DMS53 (cell line): ENCODE data around the gene LSAMP.
"Not testable (repeated sequence)": the region's sequence is repeated elsewhere in the genome, so short reads cannot be mapped to it uniquely, and the experiment has no call there.

Experiments
- DNase-seq: peaks from one replicate; lab custom pipeline; 2025; lab: John Stamatoyannopoulos, UW

Gene LSAMP

DNA sequence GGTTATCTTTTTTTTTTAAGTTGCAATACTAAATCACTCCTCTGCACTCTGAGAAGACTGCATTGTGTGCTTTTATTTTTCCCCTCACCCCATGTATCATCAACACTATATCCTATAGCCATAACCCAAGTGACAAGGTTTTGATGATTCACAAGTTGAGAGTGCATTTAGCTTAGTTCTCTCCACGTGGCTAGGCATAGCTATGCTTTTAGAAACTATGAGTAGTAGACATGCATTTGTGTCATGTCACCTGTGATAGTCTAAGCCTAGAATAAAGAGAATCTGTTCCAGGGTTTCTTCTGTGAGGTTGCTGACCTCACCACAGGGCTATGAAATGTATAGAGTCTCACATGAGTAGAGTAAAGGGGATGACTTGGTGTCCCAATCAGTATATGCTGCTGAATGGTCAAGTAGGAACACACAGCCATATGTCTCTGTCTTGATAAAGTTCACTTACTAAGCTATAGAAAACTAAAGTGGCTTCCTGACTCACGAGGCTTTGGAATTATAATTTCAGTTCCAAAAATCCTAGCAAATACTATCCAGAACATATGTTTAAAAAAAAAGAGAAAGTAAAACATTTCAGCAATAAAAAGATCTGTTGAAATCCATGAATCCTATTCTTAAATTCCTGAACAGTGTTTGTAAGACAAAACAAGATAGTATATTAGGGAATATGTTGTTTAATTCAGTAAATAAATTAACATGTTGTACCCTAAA is 206.3 kb downstream of the LSAMP start:
- DNase-seq, result no peak

GRCh38 chr3:116233711-116234357 is 211.5 kb downstream of the LSAMP start:
- DNase-seq, result no peak

GRCh38 chr3:116230431-116231020 is 214.8 kb downstream of the LSAMP start:
- no peak for DNase-seq

DNA sequence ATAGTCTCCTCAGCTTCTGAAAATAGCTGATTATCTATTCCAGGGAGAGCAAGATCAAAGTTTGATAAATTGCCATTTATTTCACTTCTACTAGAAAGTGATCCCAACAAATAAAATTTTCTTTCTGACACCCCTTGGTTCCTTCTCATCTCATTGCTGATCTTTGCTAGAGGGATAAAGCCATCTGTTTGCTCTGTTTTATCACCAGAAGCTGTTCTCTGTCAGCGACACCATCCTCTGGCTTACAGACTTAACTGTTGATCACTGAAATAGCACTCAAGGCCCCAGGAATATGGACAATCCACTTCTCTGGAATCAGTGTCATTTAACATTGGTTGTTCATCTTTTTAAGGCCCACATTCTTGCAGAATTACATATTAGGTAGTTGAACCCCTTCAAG is 219.0 kb downstream of the LSAMP start:
- no peak for DNase-seq

GRCh38 chr3:116216761-116217160 is 228.5 kb downstream of the LSAMP start:
- no peak for DNase-seq

DNA sequence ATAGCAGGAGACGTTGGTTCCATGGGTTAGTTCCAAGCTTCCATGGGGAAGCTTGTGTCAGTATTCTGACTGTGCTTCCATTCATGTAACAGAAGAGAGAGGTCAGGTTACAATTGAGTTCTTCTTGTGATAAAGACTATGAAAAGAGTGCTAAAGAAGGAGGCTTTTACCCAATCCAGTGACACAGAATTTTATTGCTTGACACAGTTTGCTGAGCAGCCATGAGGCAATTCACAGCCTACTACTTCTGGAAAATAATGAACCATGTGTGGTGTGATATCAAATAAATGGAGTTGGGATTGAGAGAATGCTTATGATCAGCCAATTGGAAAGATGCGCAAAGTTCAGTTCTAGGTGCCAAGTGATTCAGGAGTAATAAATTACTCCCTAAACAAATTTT is 233.4 kb downstream of the LSAMP start:
- no peak for DNase-seq

DNA sequence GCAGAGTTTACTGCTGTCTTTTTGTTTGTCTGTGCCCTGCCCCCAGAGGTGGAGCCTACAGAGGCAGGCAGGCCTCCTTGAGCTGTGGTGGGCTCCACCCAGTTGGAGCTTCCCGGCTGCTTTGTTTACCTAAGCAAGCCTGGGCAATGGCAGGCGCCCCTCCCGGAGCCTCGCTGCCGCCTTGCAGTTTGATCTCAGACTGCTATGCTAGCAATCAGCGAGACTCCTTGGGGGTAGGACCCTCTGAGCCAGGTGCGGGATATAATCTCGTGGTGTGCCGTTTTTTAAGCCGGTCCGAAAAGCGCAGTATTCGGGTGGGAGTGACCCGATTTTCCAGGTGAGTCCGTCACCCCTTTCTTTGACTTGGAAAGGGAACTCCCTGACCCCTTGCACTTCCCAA is 236.5 kb downstream of the LSAMP start:
- not testable (repeated sequence) for DNase-seq

GRCh38 chr3:116200956-116201690 is 244.2 kb downstream of the LSAMP start:
- DNase-seq, result no peak

GRCh38 chr3:116199063-116199462 is 246.2 kb downstream of the LSAMP start:
- no peak for DNase-seq

DNA sequence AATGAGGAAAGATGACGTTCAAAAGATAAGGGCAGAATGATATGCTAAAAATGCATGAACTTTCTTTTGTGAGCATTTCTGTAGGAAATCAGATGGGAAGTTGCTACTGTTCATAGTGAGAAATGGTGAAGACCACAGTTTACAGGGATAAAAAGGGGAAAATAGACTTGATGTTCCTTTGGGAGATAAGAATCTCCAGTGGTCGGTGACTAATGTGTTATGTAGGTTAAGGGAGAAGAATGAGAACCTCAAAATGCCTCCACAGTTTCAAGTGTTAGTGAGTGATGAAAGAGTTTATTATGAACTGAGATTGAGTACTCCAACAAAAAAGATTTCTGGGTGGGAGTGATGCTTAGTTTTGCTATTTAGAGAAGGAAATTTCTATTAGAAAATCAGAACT is 247.2 kb downstream of the LSAMP start:
- no peak for DNase-seq

DNA sequence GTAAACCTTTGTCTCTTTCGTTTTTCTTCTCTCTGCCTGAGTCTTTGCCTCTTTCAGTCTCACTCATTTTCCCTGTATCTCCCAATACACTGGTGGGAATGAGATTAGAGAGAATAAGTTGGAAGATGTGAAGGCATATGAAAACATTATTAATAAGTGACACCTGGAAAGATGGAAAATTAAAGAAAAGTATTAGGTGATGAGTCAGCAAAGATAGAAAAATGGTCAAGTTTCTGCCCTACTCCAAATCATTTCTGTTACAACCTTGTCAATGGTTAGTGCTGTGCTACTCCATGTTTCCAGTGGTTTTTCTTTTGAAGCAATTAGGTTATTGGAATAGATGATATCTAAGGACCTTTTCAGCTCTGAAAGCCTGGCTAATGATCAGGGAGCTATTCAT is 252.8 kb downstream of the LSAMP start:
- no peak for DNase-seq

- no peak for DNase-seq
Measured at GRCh38 chr3:116191409-116191808, 253.9 kb downstream of the LSAMP start.

- no peak for DNase-seq
Measured at GRCh38 chr3:116190095-116190494, 255.2 kb downstream of the LSAMP start.

DNA sequence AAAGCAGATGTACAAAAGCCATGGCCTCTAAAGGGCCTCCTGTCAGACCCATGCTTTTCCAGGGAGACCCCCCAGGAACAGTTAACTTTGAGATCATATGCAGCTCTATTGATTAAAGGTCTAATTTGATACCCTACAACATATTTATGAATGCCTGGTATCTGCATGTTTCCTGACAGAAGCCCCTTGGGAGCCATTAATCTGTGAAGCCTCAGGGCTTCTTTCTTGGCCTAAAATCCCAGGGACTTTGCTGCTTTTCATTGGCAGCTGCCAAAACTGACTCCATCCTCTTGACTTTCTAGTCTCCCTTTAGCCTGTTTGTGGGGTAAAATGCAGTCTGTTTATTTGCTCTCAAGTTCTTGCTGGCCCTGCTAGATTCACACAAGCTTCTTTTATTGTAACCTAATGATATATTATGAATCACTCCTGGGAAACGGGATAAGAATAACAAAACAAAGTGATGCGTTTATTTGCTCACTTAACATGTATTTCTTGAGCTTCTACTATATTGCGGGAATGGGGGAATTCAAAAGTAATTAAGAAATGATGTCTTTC is 257.0 kb downstream of the LSAMP start:
- DNase-seq, result no peak

- no peak for DNase-seq
Measured at GRCh38 chr3:116186049-116186448, 259.2 kb downstream of the LSAMP start.

GRCh38 chr3:116181159-116181558 is 264.1 kb downstream of the LSAMP start:
- no peak for DNase-seq

GRCh38 chr3:116179091-116179490 is 266.2 kb downstream of the LSAMP start:
- no peak for DNase-seq

- no peak for DNase-seq
Measured at GRCh38 chr3:116176974-116177555, 268.2 kb downstream of the LSAMP start.

- DNase-seq, result no peak
Measured at GRCh38 chr3:116166121-116166520, 279.2 kb downstream of the LSAMP start.

DNA sequence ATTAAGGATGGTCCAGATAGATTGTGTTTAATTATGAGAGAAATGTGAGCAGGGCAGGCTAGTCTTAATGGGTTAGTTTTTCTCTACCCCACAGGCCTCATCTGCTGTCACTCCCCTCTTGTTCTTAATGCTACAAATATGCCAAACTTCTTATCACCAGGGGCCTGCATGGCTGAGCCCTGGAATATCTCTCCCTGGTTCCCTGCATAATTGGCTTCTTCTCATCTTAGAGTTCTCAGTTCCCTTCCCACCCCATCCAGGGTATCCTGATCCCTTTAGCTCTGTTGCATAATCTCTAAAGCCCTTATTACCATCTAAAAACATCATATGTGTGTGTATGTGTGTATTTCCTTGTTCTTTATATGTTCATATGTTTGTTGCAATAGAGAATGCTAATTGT is 279.6 kb downstream of the LSAMP start:
- DNase-seq, result no peak

DNA sequence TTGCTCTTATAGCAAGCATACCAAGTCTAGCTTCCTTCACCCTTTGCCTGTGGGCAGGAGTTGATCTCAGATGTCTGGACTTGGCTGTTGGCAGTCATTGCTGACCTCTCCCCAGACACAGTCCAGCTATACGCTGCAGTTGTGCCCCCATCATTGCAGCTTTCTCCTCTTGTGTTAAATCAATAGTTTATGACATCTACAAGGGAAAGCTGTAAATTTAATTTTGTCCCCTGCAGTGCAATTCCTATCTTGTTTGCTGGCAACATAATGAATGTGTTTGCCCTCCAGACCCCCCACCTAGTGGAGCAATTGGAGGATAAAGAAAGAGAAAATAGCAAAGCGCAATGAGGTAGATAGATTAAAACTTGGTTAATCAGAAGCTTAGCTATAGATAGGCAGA is 280.2 kb downstream of the LSAMP start:
- DNase-seq, result no peak

- DNase-seq, result no peak
Measured at GRCh38 chr3:116164039-116164438, 281.2 kb downstream of the LSAMP start.
